ENCODE results near the gene RAET1G.

GRCh38 chr6:149881066-149881766 lies 41.7 kb downstream of the RAET1G start:
- TF ChIP-seq EP300 (IDR thresholded peaks at IDR 0.05): no peak
- no peak for TF ChIP-seq CTCF (IDR thresholded peaks at IDR 0.05)
- no peak for TF ChIP-seq POLR2A (IDR thresholded peaks at IDR 0.05)

Data from tibial nerve (tissue), 4 donors.